Heart left ventricle (tissue), 16 donors: ENCODE results near the gene CCDC69. TPM values are rescaled to one million over a fixed set of nuclear protein-coding genes. Genes with fewer than 3 reads are reported as not detected.

ENCODE experiments used
- ATAC-seq, 4 donors: fragments of 200-7000 bp; cut with Tn5 transposase; one replicate each; pipeline ENCODE4 v1.9.1; 2020 to 2022; ENCODE audit warnings: moderate library complexity in 4 of 4, mild to moderate bottlenecking in 3 of 4, moderate number of reproducible peaks in 1 of 4
- DNase-seq, 5 donors: peaks; one replicate each; pipeline ENCODE4 v3.0.0-alpha.2; 2020
- H3K27ac ChIP-seq, 12 donors: fragments of 200-600 bp; sonication (generic) in 4 of 12; one replicate each; pipeline versions ENCODE4 v1.5.0 to v1.8.0; 2016 to 2022; ENCODE audit warnings: mild to moderate bottlenecking in 2 of 12
- H3K27me3 ChIP-seq, 9 donors: fragments of 200-600 bp; sonication (generic) in 2 of 9; one replicate each; pipeline versions ENCODE4 v1.5.1 to v1.8.0; 2016 to 2022; ENCODE audit warnings: mild to moderate bottlenecking in 3 of 9
- H3K36me3 ChIP-seq, 9 donors: fragments of 200-600 bp; sonication (generic) in 2 of 9; one replicate each; pipeline versions ENCODE4 v1.5.0 to v1.8.0; 2018 to 2022; ENCODE audit warnings: mild to moderate bottlenecking in 2 of 9
- H3K4me1 ChIP-seq, 12 donors: fragments of 200-600 bp; sonication (generic) in 4 of 12; one replicate each; pipeline versions ENCODE4 v1.5.0 to v1.8.0; 2016 to 2022; ENCODE audit warnings: mild to moderate bottlenecking in 3 of 12
- H3K4me3 ChIP-seq, 12 donors: fragments of 200-600 bp; sonication (generic) in 4 of 12; one replicate each; pipeline versions ENCODE4 v1.5.0 to v1.8.0; 2017 to 2022; ENCODE audit warnings: mild to moderate bottlenecking in 9 of 12, moderate library complexity in 4 of 12
- H3K9me3 ChIP-seq, 12 donors: fragments of 200-600 bp; sonication (generic) in 4 of 12; one replicate each; pipeline versions ENCODE4 v1.5.0 to v1.8.0; 2016 to 2022; ENCODE audit warnings: mild to moderate bottlenecking in 1 of 12
- CTCF ChIP-seq, 12 donors: fragments of 200-600 bp; sonication (generic) in 4 of 12; IDR thresholded peaks; one replicate each; pipeline versions ENCODE4 v1.5.0 to v1.8.0; 2018 to 2022; ENCODE audit warnings: antibody characterized with exemption in 12 of 12, mild to moderate bottlenecking in 5 of 12
- POLR2A ChIP-seq, 2 donors: fragments of 450-650 bp; IDR thresholded peaks; one replicate each; pipeline ENCODE4 v1.6.1; 2017; ENCODE audit warnings: antibody characterized with exemption in 2 of 2, mild to moderate bottlenecking in 2 of 2, moderate library complexity in 2 of 2
- WGBS, 4 donors: extraction: QIAGEN DNeasy Blood & Tissue Kit in 2 of 4; methylation state at CpG; one replicate each; pipeline versions ENCODE4 v1.1.5 to v1.1.7; 2013 to 2018; 5-methylcytosine and 5-hydroxymethylcytosine counted together
- intact Hi-C, 10 donors: fragments of 100-400 bp; cut with DNase I; formaldehyde crosslinking; loops; one replicate each; pipeline versions ENCODE4 v1.11.1 to v1.14.2; 2022
- polyA plus RNA-seq, 2 donors: library from polyadenylated mRNA; stranded (reverse); fragments of 200-250 nt; gene quantifications; one replicate each; pipeline ENCODE4 v1.2.3, GENCODE V29; 2013
- total RNA-seq, 9 donors: library from RNA; depleted of rRNA in 2 of 9; stranded (reverse); fragments of >200 nt in 2 of 9; fragmentation: NEBNext Ultra II Directional in 3 of 9; extraction: Animal tissue kit (Norgen Biotek cat#: 25700) in 3 of 9; gene quantifications; one replicate each; pipeline versions ENCODE4 v1.1.0 to v1.2.4, GENCODE V29; 2016 to 2023
- donor health status: ischemic (EF 13 %, LVEDD 7.1; RV severe dilation, severe dysfunction).
- donor health status: healthy with polysubstance abuse.
- donor health status: DM: no; HTN: yes; CAD: no.
- donor health status: DM: no; HTN: no; CAD: no.
- donor health status: ischemic (EF 25% LVEDD 6.9; RV normal size, moderate dysfunction).
- donor health status: ischemic (EF 25% LVEDD 5.7; RV mildly dilated, moderate dysfunction).
- donor health status: healthy.
- donor health status: DM: yes; HTN: yes; CAD: no.
- donor health status: ischemic (EF 35%, LVEDD 5.7; RV mildly dilated, moderate dysfunction).
- donor health status: nonischemic (EF 11% LVEDD 7.7; RV severe dilation, severe dysfunction).
- donor health status: DM: yes; HTN: yes; CAD: no.
- donor health status: PGD.
- donor health status: ischemic (EF 29% LVEDD 5.4; RV normal size, mild dysfunction).
- donor health status: nonischemic (EF 23%, LVEDD 6.1; RV moderate dilation, normal function).

CCDC69 gene
- total and polyA plus RNA-seq, 11 donors, result 82.5 to 245 (median 119) TPM

- Histone ChIP-seq H3K27me3 (no peaks in the 10 kb centered on the region), H3K9me3 (peaks cover 0 to 29% (median 7%) of the 10 kb centered on the region in 12 donors), H3K36me3 (peaks cover 0 to 69% (median 38%) of the 10 kb centered on the region in 9 donors), H3K4me3 (no peak overlapping the region), H3K27ac (no peak overlapping the region), H3K4me1 (peaks cover 0 to 8% (median 0%) of the 10 kb centered on the region in 12 donors)
- intact Hi-C loops, result no loop called here
- no peak for TF ChIP-seq POLR2A (IDR thresholded peaks at IDR 0.05)
- no peak for TF ChIP-seq CTCF (IDR thresholded peaks at IDR 0.05)
- DNase-seq (no peak), ATAC-seq (no peak)
- WGBS, 4 donors, result 86 to 96% (median 94%) methylated on average over 2 of the region's 2 CpGs
Measured at GRCh38 chr5:151189151-151189550, 34.7 kb downstream of the CCDC69 start.

GRCh38 chr5:151186538-151186937 lies 37.4 kb downstream of the CCDC69 start:
- Histone ChIP-seq H3K27me3 (no peaks in the 10 kb centered on the region), H3K4me1 (peaks cover 0 to 8% (median 0%) of the 10 kb centered on the region in 12 donors), H3K27ac (no peak overlapping the region), H3K36me3 (peaks cover 0 to 79% (median 56%) of the 10 kb centered on the region in 9 donors), H3K9me3 (peaks cover 0 to 17% (median 0%) of the 10 kb centered on the region in 12 donors), H3K4me3 (no peak overlapping the region)
- no peak for DNase-seq
- WGBS, 4 donors, result 61 to 64% (median 62%) methylated on average over 4 of the region's 4 CpGs
- intact Hi-C loops, result no loop called here
- no peak for TF ChIP-seq POLR2A (IDR thresholded peaks at IDR 0.05)
- no peak for TF ChIP-seq CTCF (IDR thresholded peaks at IDR 0.05)
- ATAC-seq, result peak in 2 of 4 donors; percentile 36 to 59

GRCh38 chr5:151186052-151186451 lies 37.8 kb downstream of the CCDC69 start:
- no peaks in the 10 kb centered on the region for H3K27me3 ChIP-seq
- H3K36me3 ChIP-seq, result peaks cover 0 to 84% (median 60%) of the 10 kb centered on the region in 9 donors
- intact Hi-C loops, result no loop called here
- DNase-seq, result no peak
- peaks cover 0 to 17% (median 0%) of the 10 kb centered on the region in 12 donors for H3K9me3 ChIP-seq
- 66 to 75% (median 72%) methylated on average over 5 of the region's 5 CpGs for WGBS, 4 donors
- peaks cover 0 to 8% (median 0%) of the 10 kb centered on the region in 12 donors for H3K4me1 ChIP-seq
- H3K27ac ChIP-seq, result no peak overlapping the region
- no peak for TF ChIP-seq CTCF (IDR thresholded peaks at IDR 0.05)
- TF ChIP-seq POLR2A (IDR thresholded peaks at IDR 0.05), result no peak
- no peak for ATAC-seq
- no peak overlapping the region for H3K4me3 ChIP-seq

GRCh38 chr5:151184316-151185042 lies 39.4 kb downstream of the CCDC69 start:
- H3K4me3 ChIP-seq, result no peak overlapping the region
- H3K36me3 ChIP-seq, result peaks cover 0 to 81% (median 66%) of the 10 kb centered on the region in 9 donors
- intact Hi-C loops, result loop anchor here in 1 of 10 donors (5.0 kb wide), 1 partner anchor 38 kb away; the partner anchor contains the start of gene CCDC69
- TF ChIP-seq CTCF (IDR thresholded peaks at IDR 0.05), result no peak
- no peak for TF ChIP-seq POLR2A (IDR thresholded peaks at IDR 0.05)
- DNase-seq (no peak), ATAC-seq (no peak)
- H3K27ac ChIP-seq, result no peak overlapping the region
- no peaks in the 10 kb centered on the region for H3K27me3 ChIP-seq
- peaks cover 0 to 9% (median 0%) of the 10 kb centered on the region in 12 donors for H3K9me3 ChIP-seq
- 76 to 89% (median 84%) methylated on average over 10 of the region's 10 CpGs for WGBS, 4 donors
- peaks cover 0 to 8% (median 0%) of the 10 kb centered on the region in 12 donors for H3K4me1 ChIP-seq
